Measurements from ENCODE around the gene BAX.

BAX gene

GRCh38 chr19:48963371-48964204 lies 8.9 kb downstream of the BAX start:
- peak; percentile 87 for DNase-seq

GRCh38 chr19:48964205-48965039 lies 9.7 kb downstream of the BAX start:
- DNase-seq = no peak

- DNase-seq = peak; percentile 98
Measured at GRCh38 chr19:48965040-48965805, 10.5 kb downstream of the BAX start, which contains the start of gene FTL. FTL (plus strand) TSS chr19:48965309; CDS start chr19:48965508, 199 bp downstream.

GRCh38 chr19:48965806-48966540 lies 11.3 kb downstream of the BAX start:
- DNase-seq = peak; percentile 90

GRCh38 chr19:48966541-48967345 lies 12.1 kb downstream of the BAX start:
- peak; percentile 23 for DNase-seq

GRCh38 chr19:48967346-48968178 lies 12.9 kb downstream of the BAX start:
- DNase-seq = peak; percentile 37

- no peak for DNase-seq
Measured at GRCh38 chr19:48968179-48968661, 13.5 kb downstream of the BAX start.

GRCh38 chr19:48968813-48969218 lies 14.1 kb downstream of the BAX start:
- no peak for DNase-seq

GRCh38 chr19:48969276-48970138 lies 14.8 kb downstream of the BAX start:
- DNase-seq = no peak

GRCh38 chr19:48970139-48970766 lies 15.6 kb downstream of the BAX start:
- DNase-seq = no peak

- DNase-seq = peak; percentile 83
Measured at GRCh38 chr19:48970923-48971395, 16.3 kb downstream of the BAX start.

- peak; percentile 57 for DNase-seq
Measured at GRCh38 chr19:48975947-48976847, 21.5 kb downstream of the BAX start.

GRCh38 chr19:48977061-48977460 lies 22.4 kb downstream of the BAX start:
- DNase-seq = no peak

GRCh38 chr19:48982280-48982679 lies 27.6 kb downstream of the BAX start:
- no peak for DNase-seq

- DNase-seq = no peak
Measured at GRCh38 chr19:48985711-48986110, 31.0 kb downstream of the BAX start.

- DNase-seq = no peak
Measured at GRCh38 chr19:48986211-48986610, 31.5 kb downstream of the BAX start.

- no peak for DNase-seq
Measured at GRCh38 chr19:48987323-48987722, 32.6 kb downstream of the BAX start.

- DNase-seq = no peak
Measured at GRCh38 chr19:48988286-48988685, 33.6 kb downstream of the BAX start.
